ENCODE measurements around the gene BACH2. TPM values are rescaled to one million over a fixed set of nuclear protein-coding genes. Genes with fewer than 3 reads are reported as not detected.

The BACH2 gene
- total and polyA plus RNA-seq, 2 of the 8 experiments (the other 6 are each of a cell fraction or from before 2014, with no cell fraction given), result 1.9 to 5.9 TPM

DNA sequence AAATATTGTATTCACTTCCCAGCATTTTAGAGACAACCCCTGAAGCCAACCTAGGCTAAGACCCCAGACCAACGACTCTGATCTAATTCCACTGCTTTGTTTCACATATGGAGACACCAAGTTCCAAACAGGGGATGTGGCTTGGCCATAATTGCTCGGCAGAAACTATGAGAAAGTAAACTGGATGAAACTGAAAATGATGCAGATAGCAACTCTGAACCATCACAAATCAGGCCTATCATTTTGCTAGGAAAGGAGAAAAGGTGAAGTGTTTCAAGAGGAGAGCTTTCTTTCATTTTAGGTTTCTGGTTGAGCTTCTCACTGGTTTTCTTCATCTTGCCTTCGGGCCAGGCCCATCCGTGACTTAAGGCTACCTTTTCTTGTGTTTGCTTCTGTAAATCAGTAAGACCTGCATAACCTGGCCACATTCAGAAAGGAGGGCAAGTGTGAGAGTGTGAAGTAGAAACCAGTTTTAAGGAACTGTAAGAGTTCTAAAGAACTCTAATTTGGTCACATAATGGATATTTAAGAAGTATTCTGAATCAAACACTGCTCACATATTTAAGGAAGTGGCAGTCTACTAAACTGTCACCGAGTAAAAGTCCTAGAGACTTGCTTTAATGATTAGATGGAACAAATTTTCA lies 105.8 kb downstream of the BACH2 start (continued):
- TF ChIP-seq HDAC2 (IDR thresholded peaks at IDR 0.05; ENCODE audit: borderline replicate concordance in 1 of 2, low read depth in 2 of 2, low read length in 2 of 2) (no peak), KDM1A (IDR thresholded peaks at IDR 0.05; ENCODE audit: borderline replicate concordance, low read length) (no peak), NANOG (IDR thresholded peaks at IDR 0.05; ENCODE audit: insufficient read depth, low read depth, low read length, poor library complexity, severe bottlenecking) (no peak), PHF8 (conservative IDR thresholded peaks at IDR 0.05; ENCODE audit: low read depth, low read length) (no peak), POLR2A (IDR thresholded peaks at IDR 0.05; ENCODE audit: control extremely low read depth in 1 of 2, low read depth in 2 of 2, low read length in 2 of 2) (no peak), JUND (IDR thresholded peaks at IDR 0.05; ENCODE audit: low read length) (no peak)
